Measurements from ENCODE around the gene INPP5A. TPM values are rescaled to one million over a fixed set of nuclear protein-coding genes. Genes with fewer than 3 reads are reported as not detected.

INPP5A gene
- total and polyA plus RNA-seq, 9 of the 15 experiments (the other 6 are each of a cell fraction or from before 2014, with no cell fraction given) = 0.66 to 11.6 (median 7.7) TPM

GRCh38 chr10:132626761-132627665 lies 89.4 kb downstream of the INPP5A start:
- Histone ChIP-seq H3K9me1 (ENCODE audit: control insufficient read depth, insufficient read depth, low read length) (peaks cover 3% of the 10 kb centered on the region), H3K36me3 (ENCODE audit: control insufficient read depth, insufficient read depth, low read length) (no peaks in the 10 kb centered on the region), H3K4me2 (ENCODE audit: insufficient read depth, low read length) (no peak overlapping the region), H3K4me1 (replicated peaks in 1 of 2; ENCODE audit: control insufficient read depth in 2 of 2, insufficient read depth in 2 of 2, low read length in 2 of 2) (peaks cover 11 to 21% of the 10 kb centered on the region in 2 experiments; a peak in 4 of 5 replicates), H3K27ac (ENCODE audit: extremely low read depth, low read depth, low read length) (no peak overlapping the region), H3K27me3 (ENCODE audit: control insufficient read depth in 2 of 2, insufficient read depth in 2 of 2, low read length in 2 of 2) (peaks cover 0 to 21% of the 10 kb centered on the region in 2 experiments; a peak in 3 of 5 replicates), H3K9me3 (replicated peaks; ENCODE audit: control insufficient read depth, insufficient read depth, low read depth, low read length) (no peaks in the 10 kb centered on the region), H3K4me3 (no peak overlapping the region), H3K9ac (ENCODE audit: insufficient read depth in 1 of 2, low read depth in 2 of 2, low read length in 2 of 2) (no peak overlapping the region; a peak in 1 of 4 replicates), H3K79me2 (ENCODE audit: control insufficient read depth, insufficient read depth, low read length) (no peaks in the 10 kb centered on the region), H2AFZ (ENCODE audit: low read depth, low read length) (no peak overlapping the region), H4K20me1 (replicated peaks; ENCODE audit: control insufficient read depth, insufficient read depth, low read length) (peaks cover 40% of the 10 kb centered on the region)
- POLR2A ChIA-PET = interaction anchor here (0.8 kb wide), 1 partner anchor 14 kb away, joined by 4 read pairs; no protein-coding TSS in a partner anchor
- 31% methylated on average over 29 of the region's 36 CpGs for WGBS (ENCODE audit: insufficient coverage, low coverage, missing lambda C conversion rate)
- no peak for FAIRE-seq
- TF ChIP-seq, protein P1, sequence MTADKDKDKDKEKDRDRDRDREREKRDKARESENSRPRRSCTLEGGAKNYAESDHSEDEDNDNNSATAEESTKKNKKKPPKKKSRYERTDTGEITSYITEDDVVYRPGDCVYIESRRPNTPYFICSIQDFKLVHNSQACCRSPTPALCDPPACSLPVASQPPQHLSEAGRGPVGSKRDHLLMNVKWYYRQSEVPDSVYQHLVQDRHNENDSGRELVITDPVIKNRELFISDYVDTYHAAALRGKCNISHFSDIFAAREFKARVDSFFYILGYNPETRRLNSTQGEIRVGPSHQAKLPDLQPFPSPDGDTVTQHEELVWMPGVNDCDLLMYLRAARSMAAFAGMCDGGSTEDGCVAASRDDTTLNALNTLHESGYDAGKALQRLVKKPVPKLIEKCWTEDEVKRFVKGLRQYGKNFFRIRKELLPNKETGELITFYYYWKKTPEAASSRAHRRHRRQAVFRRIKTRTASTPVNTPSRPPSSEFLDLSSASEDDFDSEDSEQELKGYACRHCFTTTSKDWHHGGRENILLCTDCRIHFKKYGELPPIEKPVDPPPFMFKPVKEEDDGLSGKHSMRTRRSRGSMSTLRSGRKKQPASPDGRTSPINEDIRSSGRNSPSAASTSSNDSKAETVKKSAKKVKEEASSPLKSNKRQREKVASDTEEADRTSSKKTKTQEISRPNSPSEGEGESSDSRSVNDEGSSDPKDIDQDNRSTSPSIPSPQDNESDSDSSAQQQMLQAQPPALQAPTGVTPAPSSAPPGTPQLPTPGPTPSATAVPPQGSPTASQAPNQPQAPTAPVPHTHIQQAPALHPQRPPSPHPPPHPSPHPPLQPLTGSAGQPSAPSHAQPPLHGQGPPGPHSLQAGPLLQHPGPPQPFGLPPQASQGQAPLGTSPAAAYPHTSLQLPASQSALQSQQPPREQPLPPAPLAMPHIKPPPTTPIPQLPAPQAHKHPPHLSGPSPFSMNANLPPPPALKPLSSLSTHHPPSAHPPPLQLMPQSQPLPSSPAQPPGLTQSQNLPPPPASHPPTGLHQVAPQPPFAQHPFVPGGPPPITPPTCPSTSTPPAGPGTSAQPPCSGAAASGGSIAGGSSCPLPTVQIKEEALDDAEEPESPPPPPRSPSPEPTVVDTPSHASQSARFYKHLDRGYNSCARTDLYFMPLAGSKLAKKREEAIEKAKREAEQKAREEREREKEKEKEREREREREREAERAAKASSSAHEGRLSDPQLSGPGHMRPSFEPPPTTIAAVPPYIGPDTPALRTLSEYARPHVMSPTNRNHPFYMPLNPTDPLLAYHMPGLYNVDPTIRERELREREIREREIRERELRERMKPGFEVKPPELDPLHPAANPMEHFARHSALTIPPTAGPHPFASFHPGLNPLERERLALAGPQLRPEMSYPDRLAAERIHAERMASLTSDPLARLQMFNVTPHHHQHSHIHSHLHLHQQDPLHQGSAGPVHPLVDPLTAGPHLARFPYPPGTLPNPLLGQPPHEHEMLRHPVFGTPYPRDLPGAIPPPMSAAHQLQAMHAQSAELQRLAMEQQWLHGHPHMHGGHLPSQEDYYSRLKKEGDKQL (CRISPR knock-in tag; IDR thresholded peaks at IDR 0.05; ENCODE audit: borderline replicate concordance) = no peak
- TF ChIP-seq TAF1 (IDR thresholded peaks at IDR 0.05; ENCODE audit: control insufficient read depth, extremely low read depth, insufficient read depth, low read length, severe bottlenecking) = no peak
- no peak for TF ChIP-seq MEF2A (IDR thresholded peaks at IDR 0.05; ENCODE audit: control insufficient read depth, low read depth, low read length)
- TF ChIP-seq HNRNPLL (IDR thresholded peaks at IDR 0.05; ENCODE audit: low read depth, low read length, poor library complexity, severe bottlenecking) = no peak
- no peak for TF ChIP-seq HNRNPUL1 (IDR thresholded peaks at IDR 0.05; ENCODE audit: low read length)
- TF ChIP-seq RFX7 (CRISPR knock-in tag; IDR thresholded peaks at IDR 0.05) = no peak
- no peak for TF ChIP-seq SMARCE1 (IDR thresholded peaks at IDR 0.05)
- no peak for TF ChIP-seq THRB (CRISPR knock-in tag; conservative IDR thresholded peaks at IDR 0.05)
- TF ChIP-seq, protein P2, sequence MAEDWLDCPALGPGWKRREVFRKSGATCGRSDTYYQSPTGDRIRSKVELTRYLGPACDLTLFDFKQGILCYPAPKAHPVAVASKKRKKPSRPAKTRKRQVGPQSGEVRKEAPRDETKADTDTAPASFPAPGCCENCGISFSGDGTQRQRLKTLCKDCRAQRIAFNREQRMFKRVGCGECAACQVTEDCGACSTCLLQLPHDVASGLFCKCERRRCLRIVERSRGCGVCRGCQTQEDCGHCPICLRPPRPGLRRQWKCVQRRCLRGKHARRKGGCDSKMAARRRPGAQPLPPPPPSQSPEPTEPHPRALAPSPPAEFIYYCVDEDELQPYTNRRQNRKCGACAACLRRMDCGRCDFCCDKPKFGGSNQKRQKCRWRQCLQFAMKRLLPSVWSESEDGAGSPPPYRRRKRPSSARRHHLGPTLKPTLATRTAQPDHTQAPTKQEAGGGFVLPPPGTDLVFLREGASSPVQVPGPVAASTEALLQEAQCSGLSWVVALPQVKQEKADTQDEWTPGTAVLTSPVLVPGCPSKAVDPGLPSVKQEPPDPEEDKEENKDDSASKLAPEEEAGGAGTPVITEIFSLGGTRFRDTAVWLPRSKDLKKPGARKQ (CRISPR knock-in tag; IDR thresholded peaks at IDR 0.05) = no peak
- intact Hi-C loops (cut with micrococcal nuclease) = no loop called here
- in situ Hi-C loops (cut with MboI) = no loop called here
- no TSS peak for BruUV-seq (replicated peaks)
- CTCF ChIA-PET (ENCODE audit: low intra/inter-chr PET ratio) = no interaction called here
- DNase-seq (ENCODE audit: extremely low read depth in 1 of 4, low spot score in 3 of 4) = no peak
- ATAC-seq = no peak; the same call in 2 of the 3 replicates

Measured in K562 (cell line).